Neural progenitor cell (in vitro differentiated cells): Measurements from ENCODE around the gene YEATS2. TPM values are rescaled to one million over a fixed set of nuclear protein-coding genes. Genes with fewer than 3 reads are reported as not detected.

Experiments used
- DNase-seq: peaks from one replicate; pipeline ENCODE4 v3.0.0-alpha.2; 2016; ENCODE audit warnings: low spot score
- H2AFZ ChIP-seq: fragments of 200-600 bp; sonication (generic); replicated peaks from 2 replicates; pipeline ENCODE4 v1.6.1; 2016; ENCODE audit warnings: antibody characterized with exemption
- H3F3A ChIP-seq: fragments of 200-600 bp; sonication (generic); 2 replicates; pipeline ENCODE4 v1.6.1; 2016; ENCODE audit warnings: antibody characterized with exemption, low read depth
- H3K27ac ChIP-seq: fragments of 200-600 bp; sonication (generic); 2 replicates; pipeline ENCODE4 v1.5.1; 2016; ENCODE audit warnings: mild to moderate bottlenecking
- H3K27me3 ChIP-seq: fragments of 200-600 bp; sonication (generic); 2 replicates; pipeline ENCODE4 v1.6.1; 2016; ENCODE audit warnings: mild to moderate bottlenecking, moderate library complexity
- H3K36me3 ChIP-seq: fragments of 200-600 bp; sonication (generic); 2 replicates; pipeline ENCODE4 v1.5.1; 2016
- H3K4me1 ChIP-seq: fragments of 200-600 bp; sonication (generic); 2 replicates; pipeline ENCODE4 v1.6.1; 2016; ENCODE audit warnings: mixed run types
- H3K4me2 ChIP-seq: fragments of 200-600 bp; sonication (generic); 2 replicates; pipeline ENCODE4 v1.6.1; 2016
- H3K4me3 ChIP-seq: fragments of 200-600 bp; sonication (generic); 2 replicates; pipeline ENCODE4 v1.5.1; 2016
- H3K79me2 ChIP-seq: fragments of 200-600 bp; sonication (generic); 2 replicates; pipeline ENCODE4 v1.6.1; 2016; ENCODE audit warnings: low read depth
- H3K9ac ChIP-seq: fragments of 200-600 bp; sonication (generic); 2 replicates; pipeline ENCODE4 v1.6.1; 2016
- H3K9me3 ChIP-seq: fragments of 200-600 bp; sonication (generic); 2 replicates; pipeline ENCODE4 v1.5.1; 2016; ENCODE audit warnings: low read depth
- H4K20me1 ChIP-seq: fragments of 200-600 bp; sonication (generic); 2 replicates; pipeline ENCODE4 v1.6.1; 2016; ENCODE audit warnings: low read depth
- H3K27ac Mint-ChIP-seq: 3 replicates; pipeline ENCODE4 v1.8.0; 2021; ENCODE audit warnings: mixed read lengths
- H3K27me3 Mint-ChIP-seq: 2 replicates; pipeline ENCODE4 v1.8.0; 2022; ENCODE audit warnings: low read depth, mild to moderate bottlenecking, inconsistent platforms, moderate library complexity, mixed read lengths; ENCODE audit not compliant: insufficient read depth
- H3K36me3 Mint-ChIP-seq: 3 replicates; pipeline ENCODE4 v1.8.0; 2021; ENCODE audit warnings: mixed read lengths
- H3K4me1 Mint-ChIP-seq: 3 replicates; pipeline ENCODE4 v1.8.0; 2021; ENCODE audit warnings: mixed read lengths
- H3K4me3 Mint-ChIP-seq: 3 replicates; pipeline ENCODE4 v1.8.0; 2021; ENCODE audit warnings: mild to moderate bottlenecking, moderate library complexity, mixed read lengths
- H3K9me3 Mint-ChIP-seq: 3 replicates; pipeline ENCODE4 v1.8.0; 2020; ENCODE audit warnings: mixed read lengths
- EZH2 ChIP-seq: fragments of 200-600 bp; sonication (generic); IDR thresholded peaks from 2 replicates; pipeline ENCODE4 v1.6.1; 2017; ENCODE audit warnings: antibody characterized with exemption, mild to moderate bottlenecking, moderate library complexity
- EZH2phosphoT487 ChIP-seq: fragments of 200-600 bp; sonication (generic); IDR thresholded peaks from 2 replicates; pipeline ENCODE4 v1.6.1; 2017; ENCODE audit warnings: antibody characterized with exemption
- total RNA-seq: library from RNA; depleted of rRNA; stranded (reverse); fragments of >200 nt; gene quantifications from 2 replicates; pipeline ENCODE4 v1.2.3, GENCODE V29; 2015; ENCODE audit warnings: low replicate concordance
- TF ChIP-seq, protein P1 (sequence below): fragments of 200-600 bp; sonication (generic); IDR thresholded peaks from 2 replicates; pipeline ENCODE4 v1.5.1; 2017; ENCODE audit warnings: antibody characterized with exemption, mild to moderate bottlenecking

YEATS2 gene
- total RNA-seq, 1 donor from 2014 or later: 72.1 TPM

DNA sequence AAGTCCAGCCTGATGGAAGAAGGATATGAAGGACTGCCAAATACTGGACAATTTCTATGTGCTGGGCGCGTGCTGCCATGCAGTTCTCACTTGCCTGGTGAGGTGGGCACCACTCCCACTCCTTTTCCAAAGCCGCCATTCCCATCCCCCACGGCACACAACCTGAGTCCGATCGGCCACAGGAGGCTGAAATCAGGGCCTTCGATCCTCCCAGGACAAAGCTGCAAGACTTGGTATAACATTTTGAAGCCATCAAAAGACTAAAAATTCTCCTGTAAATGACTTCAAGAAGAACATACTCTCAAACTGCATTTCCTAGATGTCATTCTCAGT lies 130.9 kb downstream of the YEATS2 start:
- Histone ChIP-seq H3K4me2 (no peak overlapping the region), H3F3A (peaks cover 30% of the 10 kb centered on the region), H3K79me2 (no peaks in the 10 kb centered on the region), H3K36me3 (peaks cover 6% of the 10 kb centered on the region), H3K9me3 (no peaks in the 10 kb centered on the region), H3K4me1 (peaks cover 8% of the 10 kb centered on the region), H2AFZ (no peak overlapping the region), H3K4me3 (no peak overlapping the region), H4K20me1 (peaks cover 19% of the 10 kb centered on the region), H3K27me3 (peaks cover 11% of the 10 kb centered on the region), H3K27ac (no peak overlapping the region), H3K9ac (no peak overlapping the region)
- H3K27ac Mint-ChIP-seq: no peak overlapping the region
- H3K9me3 Mint-ChIP-seq: no peaks in the 10 kb centered on the region
- no peak overlapping the region for H3K4me3 Mint-ChIP-seq
- peaks cover 6% of the 10 kb centered on the region for H3K36me3 Mint-ChIP-seq
- H3K27me3 Mint-ChIP-seq: no peaks in the 10 kb centered on the region
- H3K4me1 Mint-ChIP-seq: peaks cover 15% of the 10 kb centered on the region
- DNase-seq: no peak
- TF ChIP-seq EZH2 (no peak), EZH2phosphoT487 (no peak)
- TF ChIP-seq, protein P1, sequence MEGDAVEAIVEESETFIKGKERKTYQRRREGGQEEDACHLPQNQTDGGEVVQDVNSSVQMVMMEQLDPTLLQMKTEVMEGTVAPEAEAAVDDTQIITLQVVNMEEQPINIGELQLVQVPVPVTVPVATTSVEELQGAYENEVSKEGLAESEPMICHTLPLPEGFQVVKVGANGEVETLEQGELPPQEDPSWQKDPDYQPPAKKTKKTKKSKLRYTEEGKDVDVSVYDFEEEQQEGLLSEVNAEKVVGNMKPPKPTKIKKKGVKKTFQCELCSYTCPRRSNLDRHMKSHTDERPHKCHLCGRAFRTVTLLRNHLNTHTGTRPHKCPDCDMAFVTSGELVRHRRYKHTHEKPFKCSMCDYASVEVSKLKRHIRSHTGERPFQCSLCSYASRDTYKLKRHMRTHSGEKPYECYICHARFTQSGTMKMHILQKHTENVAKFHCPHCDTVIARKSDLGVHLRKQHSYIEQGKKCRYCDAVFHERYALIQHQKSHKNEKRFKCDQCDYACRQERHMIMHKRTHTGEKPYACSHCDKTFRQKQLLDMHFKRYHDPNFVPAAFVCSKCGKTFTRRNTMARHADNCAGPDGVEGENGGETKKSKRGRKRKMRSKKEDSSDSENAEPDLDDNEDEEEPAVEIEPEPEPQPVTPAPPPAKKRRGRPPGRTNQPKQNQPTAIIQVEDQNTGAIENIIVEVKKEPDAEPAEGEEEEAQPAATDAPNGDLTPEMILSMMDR: no peak

DNA sequence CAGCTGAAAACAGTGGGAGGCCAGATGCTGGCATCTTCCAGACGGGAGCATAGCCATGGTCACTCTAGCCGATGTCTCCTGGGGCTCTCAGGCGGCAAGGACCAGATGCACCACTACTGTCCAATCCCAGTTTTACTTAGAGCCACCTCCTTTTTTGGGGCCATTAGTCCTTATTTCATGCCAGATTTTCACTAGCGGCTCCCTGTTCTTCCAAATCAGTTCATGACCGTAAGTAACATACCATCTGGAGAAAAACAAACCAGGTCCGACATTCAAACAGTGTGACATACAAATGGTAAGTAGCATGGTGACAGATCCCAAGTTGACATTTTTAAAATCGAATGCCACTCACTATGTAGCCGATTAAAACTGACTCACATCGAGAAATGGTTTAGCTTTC lies 131.9 kb downstream of the YEATS2 start:
- Histone ChIP-seq H3K27me3 (peaks cover 2% of the 10 kb centered on the region), H3K27ac (no peak overlapping the region), H3K9ac (no peak overlapping the region), H3K4me1 (peaks cover 2% of the 10 kb centered on the region), H2AFZ (no peak overlapping the region), H3K4me2 (no peak overlapping the region), H3K79me2 (no peaks in the 10 kb centered on the region), H3K36me3 (peaks cover 6% of the 10 kb centered on the region), H3F3A (peaks cover 23% of the 10 kb centered on the region), H3K9me3 (no peaks in the 10 kb centered on the region), H3K4me3 (no peak overlapping the region), H4K20me1 (peaks cover 11% of the 10 kb centered on the region)
- Mint-ChIP-seq H3K27ac (no peak overlapping the region), H3K36me3 (peaks cover 10% of the 10 kb centered on the region), H3K4me1 (peaks cover 19% of the 10 kb centered on the region), H3K4me3 (no peak overlapping the region), H3K9me3 (no peaks in the 10 kb centered on the region), H3K27me3 (no peaks in the 10 kb centered on the region)
- TF ChIP-seq EZH2 (no peak), EZH2phosphoT487 (no peak)
- TF ChIP-seq, protein P1: no peak
- no peak for DNase-seq

DNA sequence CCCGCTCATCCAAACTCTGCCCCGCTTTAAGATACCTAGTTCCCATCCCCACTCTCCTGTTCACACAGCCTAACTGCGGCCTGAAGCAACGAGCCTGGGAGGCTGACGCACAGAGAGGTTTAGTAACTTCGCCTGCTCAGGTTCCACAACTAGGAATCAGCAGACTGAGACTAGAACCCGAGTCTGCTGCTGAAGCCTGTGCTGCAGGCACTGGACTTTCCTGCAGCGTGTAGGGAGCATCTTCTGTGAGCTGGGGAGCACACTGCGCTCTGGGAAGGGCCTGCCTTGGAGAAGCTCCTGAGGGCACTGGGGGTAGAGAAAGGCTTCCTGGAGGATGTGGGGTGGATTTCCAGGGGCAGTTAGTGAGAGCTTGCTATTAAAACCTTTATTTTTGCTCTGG lies 132.6 kb downstream of the YEATS2 start:
- Histone ChIP-seq H3K27me3 (no peaks in the 10 kb centered on the region), H3F3A (peaks cover 16% of the 10 kb centered on the region), H3K4me3 (no peak overlapping the region), H3K27ac (no peak overlapping the region), H3K79me2 (no peaks in the 10 kb centered on the region), H3K36me3 (peaks cover 6% of the 10 kb centered on the region), H3K9ac (no peak overlapping the region), H2AFZ (no peak overlapping the region), H4K20me1 (peaks cover 11% of the 10 kb centered on the region), H3K9me3 (no peaks in the 10 kb centered on the region), H3K4me2 (no peak overlapping the region), H3K4me1 (no peaks in the 10 kb centered on the region)
- Mint-ChIP-seq H3K27ac (no peak overlapping the region), H3K4me3 (no peak overlapping the region), H3K9me3 (no peaks in the 10 kb centered on the region), H3K4me1 (peaks cover 19% of the 10 kb centered on the region), H3K36me3 (peaks cover 10% of the 10 kb centered on the region), H3K27me3 (no peaks in the 10 kb centered on the region)
- no peak for DNase-seq
- TF ChIP-seq EZH2phosphoT487 (no peak), EZH2 (no peak)
- TF ChIP-seq, protein P1: no peak
